LoVo (cell line): ENCODE measurements around the gene P3R3URF.

Experiments used
- DNase-seq: peaks from one replicate; pipeline ENCODE4 v3.0.0-alpha.2; 2016; ENCODE audit warnings: low spot score

The P3R3URF gene

DNA sequence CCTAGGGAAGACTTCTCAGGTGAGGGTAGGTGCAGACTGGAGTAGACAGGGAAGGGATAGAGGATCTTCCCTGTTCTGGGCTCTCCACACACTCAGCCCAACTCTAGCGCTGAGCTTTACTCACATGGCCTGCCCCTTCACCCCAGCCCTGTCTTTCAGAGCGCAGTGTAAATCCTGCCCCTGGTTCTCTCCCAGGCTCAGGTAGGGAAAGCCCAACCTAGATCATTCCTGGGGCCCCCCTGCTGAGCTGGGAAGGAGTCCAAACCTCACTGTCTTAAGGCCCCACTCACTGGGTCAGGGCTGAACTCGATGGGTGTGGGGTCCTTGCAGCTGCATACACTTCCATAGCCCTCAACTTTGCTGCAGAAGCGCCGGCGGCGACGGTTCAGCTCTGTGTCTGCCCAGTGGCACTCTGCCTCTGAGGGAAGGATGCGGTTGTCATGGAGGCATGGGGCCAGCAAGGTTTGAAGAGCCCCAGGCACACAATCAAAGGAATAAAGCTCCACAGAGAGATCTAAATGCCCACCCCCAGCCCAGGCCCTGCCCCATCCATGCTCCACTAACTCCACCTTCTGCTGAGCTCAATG lies 17.8 kb upstream of the P3R3URF start:
- no peak for DNase-seq

DNA sequence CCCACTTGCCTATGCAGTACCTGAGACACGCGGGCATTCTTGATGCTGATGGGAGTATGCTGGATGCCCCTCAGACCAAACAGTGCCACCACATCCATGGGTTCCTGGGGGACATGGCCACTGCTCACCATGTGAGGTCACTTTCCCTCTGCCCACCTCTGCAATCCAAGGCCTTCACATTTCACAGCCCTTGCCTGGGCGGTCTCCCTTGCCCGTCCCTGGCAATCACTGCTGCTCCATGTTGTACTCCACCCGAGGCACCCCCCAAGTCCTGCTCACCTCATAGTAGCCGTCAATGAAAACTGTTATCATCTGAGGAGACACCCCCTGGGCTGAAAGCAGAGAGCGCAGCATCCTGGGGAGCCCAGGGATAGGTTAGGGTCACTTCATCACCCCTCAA lies 17.0 kb upstream of the P3R3URF start:
- no peak for DNase-seq

DNA sequence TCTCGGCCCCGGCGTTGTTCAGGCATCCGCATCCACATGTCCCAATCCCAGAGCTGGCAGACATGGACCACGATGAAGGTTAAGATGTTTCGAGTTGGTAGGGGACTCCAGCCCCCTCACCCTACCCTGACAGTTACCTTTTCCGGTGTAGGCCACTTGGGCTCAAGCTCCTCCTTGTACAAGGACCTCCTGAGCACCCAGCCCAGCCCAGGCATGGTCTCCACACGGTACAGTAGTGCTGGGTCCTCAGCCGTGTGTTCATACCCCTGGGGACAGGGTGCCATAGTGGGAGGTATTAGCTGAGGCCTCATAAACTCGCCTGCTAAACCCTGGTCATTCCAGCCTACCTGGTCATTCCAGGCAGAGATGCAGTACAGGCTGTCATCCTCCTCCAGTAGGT lies 15.9 kb upstream of the P3R3URF start:
- no peak for DNase-seq

DNA sequence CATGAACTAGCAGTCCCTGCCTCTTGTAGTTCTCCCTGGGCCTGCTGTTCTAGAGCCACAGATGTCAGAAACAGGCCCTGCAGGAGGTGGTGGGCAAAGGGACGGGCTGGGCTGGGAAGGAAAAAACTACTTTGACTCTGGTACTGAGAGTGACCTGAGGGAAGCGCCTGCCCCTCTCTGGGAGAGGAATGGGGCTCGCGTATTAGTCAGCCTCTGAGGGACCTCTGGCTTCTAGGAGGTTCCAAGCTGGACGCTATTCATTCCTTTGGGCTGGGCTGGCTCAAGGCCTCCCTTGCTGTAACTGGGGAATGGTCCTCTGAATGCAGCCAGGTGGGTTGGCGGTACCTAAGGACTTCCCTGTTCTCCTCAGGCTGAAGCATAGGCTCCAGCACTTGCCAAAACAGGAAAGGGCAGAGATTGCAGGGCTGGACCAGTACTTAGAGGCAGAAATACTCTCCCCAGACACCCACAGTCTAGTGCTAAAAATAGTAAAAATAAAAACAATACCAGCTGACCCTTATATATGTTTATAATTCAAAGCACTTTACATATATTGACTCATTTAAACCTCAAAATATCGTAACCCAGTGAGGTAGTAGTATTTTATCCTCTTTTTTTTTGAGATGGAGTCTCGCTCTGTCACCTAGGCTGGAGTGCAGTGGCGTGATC lies 14.9 kb upstream of the P3R3URF start:
- DNase-seq = no peak

DNA sequence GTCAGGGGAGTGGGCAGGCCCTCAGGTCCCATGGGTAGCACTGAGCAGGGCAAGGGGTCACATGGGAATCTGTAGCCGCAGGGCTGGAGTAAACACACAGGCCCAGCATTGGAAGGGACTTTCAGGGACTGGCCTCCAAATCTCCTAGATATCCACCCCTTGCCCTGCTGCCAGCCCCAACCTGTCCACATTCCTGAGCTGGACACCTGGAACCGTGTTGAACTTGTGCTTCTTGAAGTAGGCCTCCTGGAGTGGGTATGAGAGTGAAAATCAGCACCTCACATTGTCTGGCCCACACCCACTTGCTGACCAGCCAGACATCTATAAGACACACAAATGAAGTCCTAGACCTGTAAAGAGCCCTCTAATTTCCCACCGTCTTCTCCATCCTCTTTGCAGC lies 14.3 kb upstream of the P3R3URF start:
- no peak for DNase-seq

DNA sequence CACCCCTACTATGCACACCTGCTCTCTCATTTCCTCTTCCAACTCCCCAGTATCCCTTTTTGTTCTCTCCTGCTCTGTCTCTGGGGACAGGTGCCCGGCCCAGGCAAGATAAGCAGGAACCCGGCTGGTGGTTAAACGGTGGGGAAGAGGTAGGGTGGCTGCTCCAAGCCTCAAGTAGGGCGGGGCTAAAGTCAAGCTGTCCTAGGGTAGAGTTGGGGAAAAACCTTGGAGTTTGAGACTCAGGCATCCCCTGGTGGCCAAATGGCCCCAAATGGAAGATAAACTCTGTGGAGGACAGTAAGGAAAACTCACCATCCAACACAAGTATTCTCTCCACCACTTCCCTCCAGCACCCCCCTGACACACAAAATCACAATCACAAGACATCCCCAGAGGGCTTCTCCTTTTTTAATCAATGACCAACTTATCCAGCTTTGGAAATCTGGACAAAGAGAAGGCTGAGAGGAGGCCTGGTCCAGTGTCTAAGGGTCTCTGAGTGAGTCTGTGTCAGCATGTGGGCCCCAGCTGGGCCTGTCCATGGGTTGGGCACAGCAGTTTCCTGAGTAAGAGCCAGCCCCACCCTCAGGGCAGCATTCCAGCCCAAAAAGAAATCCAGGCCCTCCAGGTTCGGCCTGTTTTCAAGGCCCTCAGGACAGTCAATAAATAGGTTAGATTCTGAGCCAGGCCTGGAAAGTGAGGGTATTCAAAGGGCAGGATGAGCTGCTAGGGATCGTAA lies 12.2 kb upstream of the P3R3URF start:
- peak; percentile 37 for DNase-seq

DNA sequence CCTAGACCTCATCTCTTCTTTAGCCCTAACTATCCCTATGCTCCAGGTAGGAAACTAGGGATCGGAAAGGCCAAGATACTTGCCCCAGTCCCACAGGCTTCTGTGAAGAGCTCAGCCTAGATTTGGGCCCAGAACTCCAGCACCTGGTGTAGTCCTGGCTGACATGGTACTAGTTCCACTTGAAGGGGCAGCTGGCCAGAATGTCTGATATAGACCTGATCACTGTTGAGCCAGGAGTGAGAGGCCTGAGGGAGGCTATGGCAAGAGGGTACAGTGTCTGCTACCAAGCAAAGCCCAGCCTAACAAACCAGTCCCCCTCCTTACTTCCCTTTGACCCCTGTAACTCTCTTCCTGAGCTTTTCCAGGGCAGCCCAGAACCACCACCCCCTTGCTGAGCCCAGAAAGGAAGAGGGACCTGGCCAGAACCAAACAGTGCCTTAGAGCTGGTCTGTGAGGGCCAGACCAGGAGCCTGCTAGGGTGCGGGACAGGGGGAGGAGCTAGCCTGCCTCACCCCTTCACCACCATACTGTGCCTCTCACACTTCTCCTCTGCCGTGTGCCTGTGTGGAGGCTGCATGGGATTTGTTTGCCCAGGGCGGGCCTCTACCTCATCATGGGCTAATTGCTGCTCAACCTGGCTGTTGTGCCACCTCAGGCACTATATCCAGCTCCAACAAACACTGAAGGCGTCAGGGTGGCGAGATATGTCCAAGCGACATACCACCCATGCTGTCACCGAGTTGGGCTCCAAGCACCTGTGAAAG lies 11.0 kb upstream of the P3R3URF start:
- DNase-seq = peak; percentile 38

DNA sequence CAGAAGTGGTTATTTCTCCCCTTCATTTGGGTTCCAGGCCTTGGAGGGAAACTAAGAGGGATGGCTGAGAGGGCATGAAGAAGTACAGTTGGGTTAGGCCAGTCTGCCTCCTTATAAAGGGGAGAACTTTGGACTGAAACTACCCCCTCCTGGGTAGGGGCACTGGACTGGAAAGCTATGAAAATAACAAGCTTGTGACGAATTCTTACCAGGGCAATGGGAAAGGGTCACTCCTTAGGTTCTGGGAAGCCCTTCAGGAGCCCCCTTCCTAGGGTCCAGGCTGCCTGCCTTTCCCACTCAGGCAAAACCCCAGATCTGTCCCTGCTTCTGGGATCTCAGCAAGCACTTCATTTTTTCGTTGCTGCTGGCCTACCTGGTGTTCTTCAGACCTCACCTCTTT lies 9.8 kb upstream of the P3R3URF start:
- DNase-seq = no peak

DNA sequence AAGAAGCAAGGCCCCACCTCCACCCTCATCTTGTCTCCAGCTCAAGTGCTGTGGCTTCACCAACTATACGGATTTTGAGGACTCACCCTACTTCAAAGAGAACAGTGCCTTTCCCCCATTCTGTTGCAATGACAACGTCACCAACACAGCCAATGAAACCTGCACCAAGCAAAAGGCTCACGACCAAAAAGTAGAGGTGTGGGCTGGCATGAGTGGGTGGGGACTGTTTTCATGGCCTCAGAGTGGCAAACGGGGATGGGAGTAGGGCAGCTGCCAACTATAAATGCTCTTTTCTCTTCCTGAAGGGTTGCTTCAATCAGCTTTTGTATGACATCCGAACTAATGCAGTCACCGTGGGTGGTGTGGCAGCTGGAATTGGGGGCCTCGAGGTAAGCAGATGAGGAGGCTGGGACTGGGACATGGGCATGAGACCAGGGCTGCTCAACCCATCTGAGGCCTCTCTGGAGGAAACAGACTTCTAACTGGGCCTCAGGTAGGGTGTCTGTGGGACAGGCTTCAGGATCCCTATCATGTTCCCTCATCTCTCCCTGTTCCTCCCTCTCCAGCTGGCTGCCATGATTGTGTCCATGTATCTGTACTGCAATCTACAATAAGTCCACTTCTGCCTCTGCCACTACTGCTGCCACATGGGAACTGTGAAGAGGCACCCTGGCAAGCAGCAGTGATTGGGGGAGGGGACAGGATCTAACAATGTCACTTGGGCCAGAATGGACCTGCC lies 8.8 kb upstream of the P3R3URF start:
- DNase-seq = no peak

DNA sequence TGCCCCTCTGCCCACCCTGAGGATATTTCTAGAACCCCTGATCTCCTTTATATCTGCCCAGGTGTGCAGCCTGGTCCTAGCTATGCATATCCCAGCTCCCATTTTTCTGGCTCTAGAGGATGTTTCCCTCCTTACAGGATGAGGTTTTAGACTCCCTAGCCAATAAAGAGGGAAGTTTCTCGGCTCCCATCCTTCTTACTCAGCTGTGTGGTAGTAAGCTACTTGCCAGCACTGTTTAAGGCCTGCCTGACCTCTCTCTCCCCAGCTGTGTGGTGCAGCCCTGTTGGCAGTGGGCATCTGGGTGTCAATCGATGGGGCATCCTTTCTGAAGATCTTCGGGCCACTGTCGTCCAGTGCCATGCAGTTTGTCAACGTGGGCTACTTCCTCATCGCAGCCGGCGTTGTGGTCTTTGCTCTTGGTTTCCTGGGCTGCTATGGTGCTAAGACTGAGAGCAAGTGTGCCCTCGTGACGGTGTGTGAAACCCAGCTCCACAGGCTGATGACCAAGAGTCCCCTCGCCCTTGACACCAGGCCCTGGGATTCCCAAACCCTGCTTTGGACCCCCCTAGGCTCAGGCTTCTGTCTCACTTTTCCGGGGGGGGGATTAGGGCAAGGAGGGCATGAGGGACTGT lies 7.8 kb upstream of the P3R3URF start:
- no peak for DNase-seq

DNA sequence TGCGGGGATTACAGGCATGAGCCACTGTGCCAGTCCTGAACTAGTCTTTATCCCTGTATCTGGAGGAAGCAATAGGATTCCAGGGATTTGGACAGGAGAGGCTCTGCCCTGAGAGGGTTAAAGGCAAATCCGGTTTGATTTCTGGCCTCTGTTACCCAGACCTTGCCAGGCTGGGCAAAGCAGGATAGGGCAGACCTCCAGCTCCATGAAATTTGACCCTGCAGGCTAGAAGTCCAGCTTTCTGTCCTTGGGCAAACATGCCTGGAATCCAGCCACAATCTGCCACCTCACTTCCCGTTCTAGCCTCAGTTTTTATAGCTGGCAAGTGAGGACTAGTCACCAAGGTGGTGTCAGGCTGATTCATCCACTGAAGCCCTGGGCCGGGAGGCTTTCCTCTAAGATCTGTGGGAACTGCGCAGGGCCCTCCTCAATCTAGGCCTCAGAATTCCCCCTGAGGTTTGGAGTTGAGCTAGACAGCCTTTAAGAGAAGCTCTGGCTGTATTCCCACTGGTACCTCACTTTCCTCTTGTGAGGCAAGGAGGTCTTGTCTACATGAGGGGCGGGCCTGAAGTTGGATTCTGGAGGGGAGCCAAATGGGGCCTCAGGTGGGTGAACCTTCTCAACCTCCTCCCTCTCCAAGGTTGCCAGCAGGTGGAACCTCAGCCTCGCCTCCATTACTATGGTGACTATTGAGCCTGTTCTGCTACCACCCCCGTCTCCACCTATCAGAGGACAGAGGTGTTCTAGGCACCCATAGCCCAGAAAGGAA lies 7.0 kb upstream of the P3R3URF start:
- peak; percentile 98 for DNase-seq

DNA sequence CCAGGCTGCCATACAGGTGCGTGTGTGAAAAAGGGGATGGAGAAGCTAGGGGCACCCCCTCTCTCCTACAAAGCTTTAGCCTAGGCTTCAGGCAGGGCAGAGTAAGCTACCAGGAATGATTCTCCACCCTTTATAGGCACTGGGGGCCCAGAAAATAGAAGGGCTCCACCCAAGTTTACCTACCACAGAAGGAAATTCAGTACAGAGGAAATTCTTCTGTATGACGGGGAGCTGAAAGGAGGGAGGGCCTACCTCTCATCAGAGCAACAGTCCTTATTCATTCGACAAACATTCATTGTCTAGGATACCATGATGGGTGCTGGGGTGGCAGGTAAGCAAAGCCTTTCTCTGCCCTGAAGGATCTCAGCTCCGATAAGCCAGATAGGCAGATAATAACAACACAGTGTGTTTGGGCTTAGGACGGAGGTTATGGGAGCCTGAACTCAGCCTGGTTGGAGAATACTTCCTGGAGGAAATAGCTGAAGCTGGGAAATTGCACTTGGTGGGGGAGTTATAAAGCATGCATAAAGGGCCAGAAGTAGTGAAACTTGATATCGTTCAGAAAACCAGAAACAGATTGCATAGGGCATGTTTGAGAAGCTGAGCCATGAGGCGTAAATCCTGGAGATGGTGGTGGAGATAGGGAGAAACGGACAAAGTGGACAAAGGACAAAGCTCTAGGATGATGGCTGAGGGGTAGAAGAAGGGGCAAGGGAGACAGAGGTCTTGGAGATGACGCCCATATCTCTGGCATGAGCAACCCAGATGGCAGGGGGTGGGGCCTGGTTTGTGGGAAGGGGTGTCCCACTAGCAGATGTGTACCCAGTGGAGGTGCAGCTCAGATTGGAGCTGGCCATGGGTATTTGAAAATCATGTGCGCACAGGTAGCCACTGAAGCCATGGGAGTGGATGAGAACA lies 5.3 kb upstream of the P3R3URF start:
- DNase-seq = no peak

DNA sequence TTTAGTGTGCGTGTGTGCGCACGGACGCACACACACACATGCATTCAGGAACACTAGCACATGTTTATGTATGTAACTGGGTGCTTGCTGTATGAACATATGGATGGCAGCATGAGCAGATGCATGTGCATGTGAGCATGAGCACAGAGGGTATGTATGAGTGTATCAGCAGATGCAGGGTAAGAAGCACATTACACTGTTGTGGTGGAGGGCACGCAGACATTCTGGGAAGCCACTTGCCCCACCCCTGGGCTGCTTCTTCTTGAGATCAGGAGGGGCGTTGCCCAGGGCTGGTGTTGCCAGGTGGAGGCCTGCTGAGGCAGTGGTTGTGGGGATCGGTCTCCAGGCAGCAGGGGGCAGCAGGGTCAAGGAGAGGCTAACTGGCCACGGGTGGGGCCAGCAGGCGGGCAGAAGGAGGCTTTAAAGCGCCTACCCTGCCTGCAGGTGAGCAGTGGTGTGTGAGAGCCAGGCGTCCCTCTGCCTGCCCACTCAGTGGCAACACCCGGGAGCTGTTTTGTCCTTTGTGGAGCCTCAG lies 3.9 kb upstream of the P3R3URF start:
- DNase-seq = peak; percentile 78

DNA sequence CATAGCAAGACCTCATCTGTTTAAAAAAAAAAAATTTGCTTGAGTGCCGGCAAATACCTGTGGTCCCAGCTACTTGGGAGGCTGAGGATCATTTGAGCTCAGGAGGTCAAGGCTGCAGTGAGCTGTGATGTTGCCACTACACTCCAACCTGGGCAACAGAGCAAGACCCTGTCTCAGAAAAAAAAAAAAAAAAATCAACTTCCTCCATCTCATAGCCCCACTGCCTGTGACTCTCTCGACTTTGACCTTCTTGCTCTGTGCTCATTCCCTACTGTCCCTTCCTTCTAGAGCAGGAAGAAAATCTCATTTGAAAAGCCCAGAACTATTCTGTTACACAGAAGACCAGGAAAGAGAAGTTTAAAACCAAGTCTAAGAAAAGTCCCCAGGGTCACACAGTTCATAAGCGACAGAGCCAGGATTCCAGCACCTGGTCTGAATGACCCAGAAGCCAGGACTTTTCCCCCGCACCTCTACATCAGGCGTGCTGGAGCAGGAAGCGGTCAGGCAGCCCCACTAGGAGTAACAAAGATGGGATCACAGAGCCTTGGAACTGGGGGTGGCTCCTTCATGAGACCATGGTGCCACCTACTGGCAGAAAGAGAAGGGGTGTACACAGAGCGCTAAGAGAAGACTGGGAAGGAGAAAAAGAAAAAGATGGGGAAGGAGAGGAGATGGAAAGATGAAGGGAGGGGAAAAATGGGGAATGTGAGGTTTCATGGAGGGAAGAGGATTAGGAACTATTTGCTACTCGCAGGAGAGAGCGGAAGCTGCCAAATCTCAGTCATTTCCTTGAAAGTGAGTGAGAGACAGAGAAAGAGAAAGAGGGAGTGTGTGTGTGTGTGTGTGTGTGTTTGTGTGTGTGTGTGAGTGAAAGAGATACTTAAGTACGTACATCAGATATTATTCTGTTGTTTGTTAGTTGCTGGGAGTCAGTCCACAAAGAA lies 3.1 kb upstream of the P3R3URF start:
- DNase-seq = peak; percentile 85

DNA sequence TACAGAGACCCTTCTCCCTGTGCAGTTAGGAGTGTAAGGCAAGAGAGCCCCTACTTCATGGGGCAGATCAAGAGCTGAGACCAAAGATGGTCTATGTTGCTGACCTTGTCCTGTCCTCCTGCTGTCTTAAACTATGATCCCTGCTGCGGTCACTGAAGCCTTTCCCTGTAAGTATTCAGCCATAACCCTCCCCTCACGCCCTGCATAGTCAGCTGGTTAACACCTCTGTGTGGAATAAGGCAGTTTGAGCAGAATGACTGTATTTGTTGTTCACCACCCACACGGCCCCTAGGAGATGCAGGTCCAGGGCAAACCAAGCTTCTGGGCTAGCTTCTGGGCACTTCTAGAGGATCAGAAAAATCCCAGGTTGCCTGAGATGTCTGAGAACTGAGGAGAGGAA lies 1.0 kb downstream of the P3R3URF start:
- DNase-seq = no peak

DNA sequence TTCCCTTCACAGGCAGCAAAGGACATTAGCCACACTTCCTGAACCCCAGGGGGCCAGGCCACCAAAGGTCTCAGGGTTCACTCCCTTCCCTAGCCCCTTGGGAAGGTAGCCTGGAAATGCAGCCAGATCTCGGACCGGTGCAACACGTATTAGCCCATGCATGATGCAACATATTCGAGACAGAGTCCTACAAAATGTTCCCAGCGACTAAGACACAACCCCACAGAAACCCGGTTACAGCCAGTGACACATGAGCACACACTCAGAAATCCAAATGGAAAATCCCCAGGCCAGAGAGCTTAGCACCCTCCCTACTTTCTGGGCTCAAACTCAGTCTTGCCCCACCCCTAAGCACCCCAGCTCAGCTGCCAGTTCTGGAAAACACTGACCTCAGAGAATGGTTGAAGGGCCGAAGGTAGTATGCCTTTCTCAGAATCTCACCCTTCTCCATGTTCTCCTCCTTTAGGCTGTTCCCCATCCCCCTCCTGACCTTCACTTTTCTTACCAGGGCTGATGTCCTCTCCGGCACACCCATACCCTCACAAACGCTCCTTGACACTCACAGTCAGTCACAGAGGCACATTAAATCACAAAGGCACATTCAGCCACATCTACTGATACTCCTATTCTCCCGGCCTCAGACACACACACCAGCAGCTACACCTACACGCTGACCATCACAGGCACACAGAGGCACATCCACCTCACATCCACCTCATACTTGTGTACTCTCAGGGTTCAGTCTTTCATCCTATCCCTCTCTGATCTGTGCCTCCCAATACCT lies 1.6 kb downstream of the P3R3URF start, which contains the start of gene TSPAN1:
TSPAN1 (plus strand) TSS at position 640 of the 784 bp plus-strand sequence. CDS start 6,021 bp downstream, outside the sequence.
- no peak for DNase-seq

DNA sequence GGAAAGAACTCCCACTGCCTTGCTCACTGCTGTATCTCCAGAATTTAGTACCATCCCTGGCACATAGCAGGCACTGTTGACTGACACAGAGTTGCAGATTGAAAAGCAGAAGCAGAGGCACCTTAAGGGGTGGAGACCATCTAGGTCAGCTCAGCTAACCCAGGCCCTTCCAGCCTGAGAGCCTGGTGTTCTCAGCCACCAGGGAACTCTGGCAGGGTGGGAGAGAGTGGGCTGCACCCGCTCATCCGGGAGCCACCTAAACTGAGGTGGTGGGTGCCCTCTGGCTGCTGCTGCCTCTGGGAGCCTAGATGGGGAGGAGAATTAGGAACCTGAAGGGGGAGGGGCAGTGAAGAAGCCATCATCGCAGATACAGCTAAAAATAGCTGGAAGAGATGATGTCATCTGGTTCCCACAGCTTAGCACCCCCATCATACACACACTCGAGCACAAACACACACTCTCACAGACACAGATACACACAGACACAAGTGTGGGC lies 2.9 kb downstream of the P3R3URF start:
- DNase-seq = no peak
